GM12891 (cell line): ENCODE measurements around the gene IRX3.

Experiments used
- PAX5 ChIP-seq: IDR thresholded peaks from 2 replicates; pipeline ENCODE4 v1.6.1; 2011; ENCODE audit warnings: low read length, moderate library complexity, mild to moderate bottlenecking; ENCODE audit not compliant: insufficient read depth, severe bottlenecking
- POLR2A ChIP-seq: IDR thresholded peaks from 2 replicates; pipeline ENCODE4 v1.6.1; 2011; ENCODE audit warnings: low read depth, low read length, control low read depth
- POLR2AphosphoS5 ChIP-seq: IDR thresholded peaks from 2 replicates; pipeline ENCODE4 v1.6.1; 2011; ENCODE audit warnings: low read depth, low read length, control low read depth
- POU2F2 ChIP-seq: IDR thresholded peaks from 2 replicates; pipeline ENCODE4 v1.6.1; 2011; ENCODE audit warnings: low read depth, mild to moderate bottlenecking, control low read depth, low read length, moderate library complexity
- SPI1 ChIP-seq: IDR thresholded peaks from 2 replicates; pipeline ENCODE4 v1.6.1; 2011; ENCODE audit warnings: low read depth, low read length, control low read depth
- TAF1 ChIP-seq: IDR thresholded peaks from 2 replicates; pipeline ENCODE4 v1.6.1; 2011; ENCODE audit warnings: low read depth, low read length, control low read depth

DNA sequence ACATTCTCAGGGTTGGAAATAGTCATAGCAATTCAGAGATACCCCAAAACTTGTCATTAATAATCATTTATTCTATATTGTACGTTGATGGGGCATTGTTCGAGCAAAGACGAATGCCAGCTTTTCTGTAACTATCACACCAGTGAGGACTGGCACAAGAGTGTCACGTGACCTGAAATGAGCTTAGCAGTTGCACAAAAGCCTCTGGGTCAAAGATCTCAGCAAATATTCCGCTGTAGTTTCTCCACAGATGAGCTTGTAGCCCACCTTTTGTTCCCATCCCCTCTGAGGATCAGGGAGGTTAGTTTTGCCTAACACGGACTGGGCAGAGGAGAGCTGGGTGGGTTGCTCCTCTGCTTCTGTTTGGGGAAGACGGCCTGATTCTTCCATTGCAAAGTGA is 18.2 kb downstream of the IRX3 start:
- TF ChIP-seq POLR2AphosphoS5, result no peak
- TF ChIP-seq POLR2A, result no peak
- TF ChIP-seq TAF1, result no peak
- no peak for TF ChIP-seq SPI1
- TF ChIP-seq PAX5, result no peak
- no peak for TF ChIP-seq POU2F2
